GM12878 (cell line): ENCODE measurements around the gene DHX16. TPM values are rescaled to one million over a fixed set of nuclear protein-coding genes. Genes with fewer than 3 reads are reported as not detected.

Experiments used
- BMI1 ChIP-seq: fragments of 450-650 bp; IDR thresholded peaks from 2 replicates; pipeline ENCODE4 v1.6.1; 2016; ENCODE audit warnings: mild to moderate bottlenecking, moderate library complexity, borderline replicate concordance
- CBFB ChIP-seq: IDR thresholded peaks from 2 replicates; pipeline ENCODE4 v1.6.1; 2016; ENCODE audit warnings: antibody characterized with exemption, low read depth
- EGR1 ChIP-seq, 2 experiments: IDR thresholded peaks; 1 replicate in 1 of 2; 2 replicates in 1 of 2; pipeline ENCODE4 v1.6.1; 2011 to 2012; ENCODE audit warnings: low read depth in 2 of 2, low read length in 2 of 2, borderline replicate concordance in 1 of 2, mild to moderate bottlenecking in 1 of 2, moderate library complexity in 1 of 2
- GATAD2B ChIP-seq: fragments of 450-650 bp; conservative IDR thresholded peaks from 2 replicates; pipeline ENCODE4 v1.6.1; 2017; ENCODE audit warnings: low read depth, mild to moderate bottlenecking, moderate library complexity
- KDM1A ChIP-seq: fragments of 200-600 bp; sonication (generic); IDR thresholded peaks from 2 replicates; pipeline ENCODE4 v1.6.1; 2016; ENCODE audit warnings: borderline replicate concordance
- KLF5 ChIP-seq: fragments of 450-650 bp; IDR thresholded peaks from 2 replicates; pipeline ENCODE4 v1.6.1; 2014; ENCODE audit warnings: mild to moderate bottlenecking; ENCODE audit not compliant: partially characterized antibody
- LARP7 ChIP-seq: fragments of 450-650 bp; IDR thresholded peaks from 2 replicates; pipeline ENCODE4 v1.6.1; 2017; ENCODE audit warnings: mild to moderate bottlenecking
- MTA3 ChIP-seq: IDR thresholded peaks from 2 replicates; pipeline ENCODE4 v1.6.1; 2012; ENCODE audit warnings: low read length, inconsistent platforms, borderline replicate concordance
- PAX5 ChIP-seq: IDR thresholded peaks from 2 replicates; pipeline ENCODE4 v1.6.1; 2011; ENCODE audit warnings: low read depth, low read length, borderline replicate concordance
- POLR2AphosphoS2 ChIP-seq: IDR thresholded peaks from 2 replicates; pipeline ENCODE4 v1.6.1; 2011; ENCODE audit warnings: low read depth, mild to moderate bottlenecking, low read length, improper control_type of control experiment, moderate library complexity
- POLR2AphosphoS5 ChIP-seq: IDR thresholded peaks from 2 replicates; pipeline ENCODE4 v1.6.1; 2011; ENCODE audit warnings: mild to moderate bottlenecking, low read length, inconsistent platforms
- SIX5 ChIP-seq: IDR thresholded peaks from 2 replicates; pipeline ENCODE4 v1.6.1; 2011; ENCODE audit warnings: mild to moderate bottlenecking, low read depth, low read length, moderate library complexity; ENCODE audit not compliant: severe bottlenecking
- TARDBP ChIP-seq: IDR thresholded peaks from 2 replicates; pipeline ENCODE4 v1.6.1; 2016; ENCODE audit warnings: borderline replicate concordance
- TCF12 ChIP-seq: IDR thresholded peaks from 2 replicates; pipeline ENCODE4 v1.6.1; 2011; ENCODE audit warnings: low read depth, mild to moderate bottlenecking, low read length
- TCF7 ChIP-seq: IDR thresholded peaks from 2 replicates; pipeline ENCODE4 v1.6.1; 2014; ENCODE audit warnings: antibody characterized with exemption, borderline replicate concordance
- ZNF207 ChIP-seq: fragments of 450-650 bp; IDR thresholded peaks from 2 replicates; pipeline ENCODE4 v1.6.1; 2014; ENCODE audit warnings: antibody characterized with exemption, mild to moderate bottlenecking, borderline replicate concordance
- polyA plus RNA-seq, 11 experiments: library from polyadenylated mRNA; depleted of rRNA in 4 of 11; unstranded in 6 of 11; stranded (reverse) in 5 of 11; fragments of >200 nt; fragmentation: Nextera tagmentation in 4 of 11; fragmentation: Illumina TruSeq in 1 of 11; extraction: Ambion mirVana in 4 of 11; extraction: Trizol in 1 of 11; gene quantifications; 1 replicate in 1 of 11; 2 replicates in 10 of 11; pipeline versions ENCODE4 v1.2.1 to v1.2.3, GENCODE V29; 2011 to 2016; ENCODE audit warnings: inconsistent platforms in 2 of 11, missing spikeins in 2 of 11, low read depth in 1 of 11
- total RNA-seq, 4 experiments: library from RNA; depleted of rRNA in 3 of 4; stranded (reverse); fragments of >200 nt in 3 of 4; fragmentation: Illumina TruSeq in 1 of 4; extraction: Trizol in 1 of 4; gene quantifications; 2 replicates each; pipeline versions ENCODE4 v1.2.1 to v1.2.3, GENCODE V29; 2013 to 2021
- TF ChIP-seq, protein P1 (sequence below): fragments of 450-650 bp; IDR thresholded peaks from 2 replicates; pipeline ENCODE4 v1.6.1; 2017; ENCODE audit warnings: borderline replicate concordance
- TF ChIP-seq, protein P2 (sequence below): fragments of 450-650 bp; IDR thresholded peaks from 2 replicates; pipeline ENCODE4 v1.6.1; 2016; ENCODE audit warnings: mild to moderate bottlenecking
- TF ChIP-seq, protein P3 (sequence below): IDR thresholded peaks from 2 replicates; pipeline ENCODE4 v1.6.1; 2012; ENCODE audit warnings: low read depth, low read length, improper control_type of control experiment
- TF ChIP-seq, protein P4 (sequence below): fragments of 450-650 bp; IDR thresholded peaks from 2 replicates; pipeline ENCODE4 v1.6.1; 2017; ENCODE audit warnings: low read depth, mild to moderate bottlenecking, moderate library complexity
- TF ChIP-seq, protein P5 (sequence below): fragments of 450-650 bp; IDR thresholded peaks from 2 replicates; pipeline ENCODE4 v1.6.1; 2017; ENCODE audit warnings: mild to moderate bottlenecking, moderate library complexity

Gene DHX16
- total and polyA plus RNA-seq, 10 of the 15 experiments (the other 5 are each of a cell fraction or from before 2014, with no cell fraction given) = 10.1 to 41.4 (median 38.3) TPM

DNA sequence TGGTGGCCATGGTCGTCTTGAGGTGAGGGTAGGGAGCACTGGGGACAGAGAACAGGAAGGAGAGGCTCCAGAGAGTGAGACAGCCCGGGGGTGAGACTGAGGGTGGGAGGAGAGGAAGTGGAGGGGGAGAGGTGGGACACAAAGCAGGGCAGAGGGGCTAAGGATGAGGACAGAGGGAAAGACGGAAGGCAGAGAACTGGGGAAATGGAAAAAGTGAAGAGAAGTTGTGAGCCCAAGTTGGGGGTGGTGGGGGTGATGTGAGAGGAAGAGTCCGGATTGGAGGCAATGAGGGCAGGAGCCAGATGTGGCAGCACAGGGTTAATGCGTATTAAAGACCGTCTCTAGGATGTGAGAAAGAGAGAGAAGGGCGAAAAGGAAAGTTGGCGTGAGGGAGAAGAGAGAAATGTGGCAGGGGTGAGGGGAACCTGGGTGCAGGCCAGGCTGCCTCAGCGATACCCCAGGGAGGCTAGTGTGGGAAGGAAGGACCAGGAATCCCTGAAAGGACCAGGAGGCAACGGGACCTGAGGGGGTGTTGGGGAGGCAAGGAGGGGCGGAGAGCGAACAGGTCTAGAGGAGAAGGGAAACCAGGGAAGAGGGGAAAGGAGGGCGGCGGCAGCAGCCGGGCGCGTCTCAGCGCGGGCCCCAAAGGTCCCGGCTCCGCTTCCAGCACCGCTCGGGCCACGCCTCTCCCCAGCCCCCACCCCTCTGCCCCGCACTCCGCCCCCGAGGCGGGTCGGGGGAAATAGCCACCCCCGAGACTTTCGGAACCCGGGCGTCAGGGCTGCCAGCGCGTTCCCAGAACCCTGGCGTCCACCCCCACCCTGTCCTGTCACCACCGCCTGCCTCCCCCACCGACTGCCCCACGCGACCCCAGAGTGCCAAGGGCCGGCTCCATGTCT lies 13.5 kb upstream of the DHX16 start, which contains the start of gene PPP1R18 (continued):
- TF ChIP-seq POLR2AphosphoS2 (no peak), LARP7 (no peak), PAX5 (no peak), SIX5 (no peak), TCF12 (no peak; the same call in 1 of the 2 replicates), TCF7 (no peak), MTA3 (no peak), KDM1A (no peak), GATAD2B (no peak), KLF5 (no peak), EGR1 (IDR thresholded peaks at IDR 0.05; ENCODE audit: borderline replicate concordance in 1 of 2, low read depth in 2 of 2, low read length in 2 of 2) (peak in 1 of 2 experiments; percentile 84; a peak in 2 of 3 replicates), POLR2AphosphoS5 (peak; percentile 69; the same call in 1 of the 2 replicates), TARDBP (no peak; the same call in 1 of the 2 replicates), CBFB (no peak), BMI1 (no peak), ZNF207 (no peak)
- TF ChIP-seq, protein P1, sequence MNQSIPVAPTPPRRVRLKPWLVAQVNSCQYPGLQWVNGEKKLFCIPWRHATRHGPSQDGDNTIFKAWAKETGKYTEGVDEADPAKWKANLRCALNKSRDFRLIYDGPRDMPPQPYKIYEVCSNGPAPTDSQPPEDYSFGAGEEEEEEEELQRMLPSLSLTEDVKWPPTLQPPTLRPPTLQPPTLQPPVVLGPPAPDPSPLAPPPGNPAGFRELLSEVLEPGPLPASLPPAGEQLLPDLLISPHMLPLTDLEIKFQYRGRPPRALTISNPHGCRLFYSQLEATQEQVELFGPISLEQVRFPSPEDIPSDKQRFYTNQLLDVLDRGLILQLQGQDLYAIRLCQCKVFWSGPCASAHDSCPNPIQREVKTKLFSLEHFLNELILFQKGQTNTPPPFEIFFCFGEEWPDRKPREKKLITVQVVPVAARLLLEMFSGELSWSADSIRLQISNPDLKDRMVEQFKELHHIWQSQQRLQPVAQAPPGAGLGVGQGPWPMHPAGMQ = no peak
- TF ChIP-seq, protein P2, sequence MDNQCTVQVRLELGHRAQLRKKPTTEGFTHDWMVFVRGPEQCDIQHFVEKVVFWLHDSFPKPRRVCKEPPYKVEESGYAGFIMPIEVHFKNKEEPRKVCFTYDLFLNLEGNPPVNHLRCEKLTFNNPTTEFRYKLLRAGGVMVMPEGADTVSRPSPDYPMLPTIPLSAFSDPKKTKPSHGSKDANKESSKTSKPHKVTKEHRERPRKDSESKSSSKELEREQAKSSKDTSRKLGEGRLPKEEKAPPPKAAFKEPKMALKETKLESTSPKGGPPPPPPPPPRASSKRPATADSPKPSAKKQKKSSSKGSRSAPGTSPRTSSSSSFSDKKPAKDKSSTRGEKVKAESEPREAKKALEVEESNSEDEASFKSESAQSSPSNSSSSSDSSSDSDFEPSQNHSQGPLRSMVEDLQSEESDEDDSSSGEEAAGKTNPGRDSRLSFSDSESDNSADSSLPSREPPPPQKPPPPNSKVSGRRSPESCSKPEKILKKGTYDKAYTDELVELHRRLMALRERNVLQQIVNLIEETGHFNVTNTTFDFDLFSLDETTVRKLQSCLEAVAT = peak; percentile 74; the same call in 1 of the 2 replicates
- TF ChIP-seq, protein P3, sequence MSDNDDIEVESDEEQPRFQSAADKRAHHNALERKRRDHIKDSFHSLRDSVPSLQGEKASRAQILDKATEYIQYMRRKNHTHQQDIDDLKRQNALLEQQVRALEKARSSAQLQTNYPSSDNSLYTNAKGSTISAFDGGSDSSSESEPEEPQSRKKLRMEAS = no peak
- TF ChIP-seq, protein P4, sequence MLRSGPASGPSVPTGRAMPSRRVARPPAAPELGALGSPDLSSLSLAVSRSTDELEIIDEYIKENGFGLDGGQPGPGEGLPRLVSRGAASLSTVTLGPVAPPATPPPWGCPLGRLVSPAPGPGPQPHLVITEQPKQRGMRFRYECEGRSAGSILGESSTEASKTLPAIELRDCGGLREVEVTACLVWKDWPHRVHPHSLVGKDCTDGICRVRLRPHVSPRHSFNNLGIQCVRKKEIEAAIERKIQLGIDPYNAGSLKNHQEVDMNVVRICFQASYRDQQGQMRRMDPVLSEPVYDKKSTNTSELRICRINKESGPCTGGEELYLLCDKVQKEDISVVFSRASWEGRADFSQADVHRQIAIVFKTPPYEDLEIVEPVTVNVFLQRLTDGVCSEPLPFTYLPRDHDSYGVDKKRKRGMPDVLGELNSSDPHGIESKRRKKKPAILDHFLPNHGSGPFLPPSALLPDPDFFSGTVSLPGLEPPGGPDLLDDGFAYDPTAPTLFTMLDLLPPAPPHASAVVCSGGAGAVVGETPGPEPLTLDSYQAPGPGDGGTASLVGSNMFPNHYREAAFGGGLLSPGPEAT = no peak; the same call in none of the 2 replicates
- TF ChIP-seq, protein P5, sequence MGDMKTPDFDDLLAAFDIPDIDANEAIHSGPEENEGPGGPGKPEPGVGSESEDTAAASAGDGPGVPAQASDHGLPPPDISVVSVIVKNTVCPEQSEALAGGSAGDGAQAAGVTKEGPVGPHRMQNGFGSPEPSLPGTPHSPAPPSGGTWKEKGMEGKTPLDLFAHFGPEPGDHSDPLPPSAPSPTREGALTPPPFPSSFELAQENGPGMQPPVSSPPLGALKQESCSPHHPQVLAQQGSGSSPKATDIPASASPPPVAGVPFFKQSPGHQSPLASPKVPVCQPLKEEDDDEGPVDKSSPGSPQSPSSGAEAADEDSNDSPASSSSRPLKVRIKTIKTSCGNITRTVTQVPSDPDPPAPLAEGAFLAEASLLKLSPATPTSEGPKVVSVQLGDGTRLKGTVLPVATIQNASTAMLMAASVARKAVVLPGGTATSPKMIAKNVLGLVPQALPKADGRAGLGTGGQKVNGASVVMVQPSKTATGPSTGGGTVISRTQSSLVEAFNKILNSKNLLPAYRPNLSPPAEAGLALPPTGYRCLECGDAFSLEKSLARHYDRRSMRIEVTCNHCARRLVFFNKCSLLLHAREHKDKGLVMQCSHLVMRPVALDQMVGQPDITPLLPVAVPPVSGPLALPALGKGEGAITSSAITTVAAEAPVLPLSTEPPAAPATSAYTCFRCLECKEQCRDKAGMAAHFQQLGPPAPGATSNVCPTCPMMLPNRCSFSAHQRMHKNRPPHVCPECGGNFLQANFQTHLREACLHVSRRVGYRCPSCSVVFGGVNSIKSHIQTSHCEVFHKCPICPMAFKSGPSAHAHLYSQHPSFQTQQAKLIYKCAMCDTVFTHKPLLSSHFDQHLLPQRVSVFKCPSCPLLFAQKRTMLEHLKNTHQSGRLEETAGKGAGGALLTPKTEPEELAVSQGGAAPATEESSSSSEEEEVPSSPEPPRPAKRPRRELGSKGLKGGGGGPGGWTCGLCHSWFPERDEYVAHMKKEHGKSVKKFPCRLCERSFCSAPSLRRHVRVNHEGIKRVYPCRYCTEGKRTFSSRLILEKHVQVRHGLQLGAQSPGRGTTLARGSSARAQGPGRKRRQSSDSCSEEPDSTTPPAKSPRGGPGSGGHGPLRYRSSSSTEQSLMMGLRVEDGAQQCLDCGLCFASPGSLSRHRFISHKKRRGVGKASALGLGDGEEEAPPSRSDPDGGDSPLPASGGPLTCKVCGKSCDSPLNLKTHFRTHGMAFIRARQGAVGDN = no peak
